Vagina (tissue), 2 donors: ENCODE results near the gene MAGOH. TPM values are rescaled to one million over a fixed set of nuclear protein-coding genes. Genes with fewer than 3 reads are reported as not detected.

ENCODE experiments used
- DNase-seq, 2 donors: peaks; one replicate each; pipeline ENCODE4 v3.0.0-alpha.2; 2017; ENCODE audit errors: extremely low spot score in 2 of 2
- H3K27ac ChIP-seq: fragments of 200-600 bp; sonication (generic); one replicate; pipeline ENCODE4 v1.5.1; 2019
- H3K27me3 ChIP-seq: fragments of 200-600 bp; sonication (generic); one replicate; pipeline ENCODE4 v1.5.1; 2019
- H3K36me3 ChIP-seq, 2 donors: fragments of 200-600 bp; sonication (generic); one replicate each; pipeline ENCODE4 v1.5.1; 2017 to 2019
- H3K4me1 ChIP-seq: fragments of 200-600 bp; sonication (generic); one replicate; pipeline ENCODE4 v1.5.1; 2019
- H3K4me3 ChIP-seq, 2 donors: fragments of 200-600 bp; sonication (generic); 1 replicate in 1 of 2; 2 replicates in 1 of 2; pipeline ENCODE4 v1.5.1; 2016 to 2019
- H3K9me3 ChIP-seq: fragments of 200-600 bp; sonication (generic); one replicate; pipeline ENCODE4 v1.5.1; 2019
- CTCF ChIP-seq, 3 experiments: fragments of 450-650 bp in 2 of 3; fragments of 200-600 bp in 1 of 3; sonication (generic) in 1 of 3; IDR thresholded peaks; one replicate each; pipeline ENCODE4 v1.5.1; 2017 to 2019; ENCODE audit warnings: antibody characterized with exemption in 3 of 3, mild to moderate bottlenecking in 2 of 3, moderate library complexity in 2 of 3
- POLR2A ChIP-seq, 2 donors: fragments of 450-650 bp; IDR thresholded peaks; one replicate each; pipeline ENCODE4 v1.6.1; 2017; ENCODE audit warnings: antibody characterized with exemption in 2 of 2, mild to moderate bottlenecking in 2 of 2, moderate library complexity in 2 of 2
- POLR2AphosphoS5 ChIP-seq, 2 donors: sonication (generic); formaldehyde crosslinking; IDR thresholded peaks; one replicate each; pipeline ENCODE4 v1.9.0; 2017; ENCODE audit warnings: antibody characterized with exemption in 2 of 2, mild to moderate bottlenecking in 2 of 2, low read depth in 1 of 2; ENCODE audit not compliant: insufficient read depth in 1 of 2
- intact Hi-C: fragments of 100-400 bp; cut with DNase I; formaldehyde crosslinking; loops from one replicate; pipeline ENCODE4 v1.15.1; 2023
- total RNA-seq: library from RNA; depleted of rRNA; stranded (reverse); fragments of >200 nt; gene quantifications from one replicate; pipeline ENCODE4 v1.2.3, GENCODE V29; 2016

The MAGOH gene
- total RNA-seq, 1 donor from 2014 or later = 23.6 TPM

DNA sequence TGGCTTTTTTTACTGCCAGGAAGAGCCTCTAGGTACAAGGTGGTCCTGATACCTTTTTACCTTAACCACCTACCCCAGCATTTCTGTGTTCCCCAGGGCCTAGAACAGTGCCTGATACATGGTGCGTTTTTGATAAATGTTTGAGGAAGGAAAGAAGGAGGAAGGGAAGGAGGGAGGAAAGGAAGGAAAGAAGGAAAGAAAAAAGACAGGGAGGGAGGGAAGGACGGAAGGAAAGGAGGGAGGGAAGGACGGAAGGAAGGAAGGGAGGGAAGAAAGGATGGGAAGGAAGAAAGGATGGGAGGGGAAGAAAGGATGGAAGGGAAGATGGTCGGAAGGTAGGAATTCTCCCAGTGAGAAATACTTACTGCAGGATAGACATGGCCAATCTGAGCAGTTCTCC, 12.0 kb upstream of the MAGOH start:
- intact Hi-C loops = no loop called here
- Histone ChIP-seq H3K9me3 (no peaks in the 10 kb centered on the region), H3K27me3 (no peaks in the 10 kb centered on the region), H3K36me3 (no peaks in the 10 kb centered on the region), H3K27ac (no peak overlapping the region), H3K4me3 (no peak overlapping the region), H3K4me1 (no peaks in the 10 kb centered on the region)
- DNase-seq = no peak
- TF ChIP-seq POLR2A (IDR thresholded peaks at IDR 0.05) (no peak), CTCF (IDR thresholded peaks at IDR 0.05) (no peak), POLR2AphosphoS5 (IDR thresholded peaks at IDR 0.05; ENCODE audit: insufficient read depth in 1 of 2, low read depth in 1 of 2) (no peak)

- no peak for DNase-seq
- H3K9me3 ChIP-seq = no peaks in the 10 kb centered on the region
Observed at GRCh38 chr1:53249706-53250105, 11.4 kb upstream of the MAGOH start.

GRCh38 chr1:53246261-53247134, 8.2 kb upstream of the MAGOH start:
- TF ChIP-seq POLR2A (IDR thresholded peaks at IDR 0.05) (no peak), CTCF (IDR thresholded peaks at IDR 0.05) (no peak), POLR2AphosphoS5 (IDR thresholded peaks at IDR 0.05; ENCODE audit: insufficient read depth in 1 of 2, low read depth in 1 of 2) (no peak)
- Histone ChIP-seq H3K4me1 (no peaks in the 10 kb centered on the region), H3K4me3 (no peak overlapping the region), H3K36me3 (no peaks in the 10 kb centered on the region), H3K27me3 (no peaks in the 10 kb centered on the region), H3K9me3 (no peaks in the 10 kb centered on the region), H3K27ac (no peak overlapping the region)
- DNase-seq = no peak
- intact Hi-C loops = no loop called here

More at GRCh38 chr1:53249706-53250105, 11.4 kb upstream of the MAGOH start:
- intact Hi-C loops = no loop called here
- Histone ChIP-seq H3K4me1 (no peaks in the 10 kb centered on the region), H3K4me3 (no peak overlapping the region), H3K27ac (no peak overlapping the region), H3K36me3 (no peaks in the 10 kb centered on the region), H3K27me3 (no peaks in the 10 kb centered on the region)
- TF ChIP-seq POLR2AphosphoS5 (IDR thresholded peaks at IDR 0.05; ENCODE audit: insufficient read depth in 1 of 2, low read depth in 1 of 2) = no peak
- no peak for TF ChIP-seq CTCF (IDR thresholded peaks at IDR 0.05)
- no peak for TF ChIP-seq POLR2A (IDR thresholded peaks at IDR 0.05)

GRCh38 chr1:53244141-53244540, 5.8 kb upstream of the MAGOH start:
- no peak overlapping the region for H3K4me3 ChIP-seq
- no peaks in the 10 kb centered on the region for H3K9me3 ChIP-seq
- no peak for TF ChIP-seq POLR2AphosphoS5 (IDR thresholded peaks at IDR 0.05; ENCODE audit: insufficient read depth in 1 of 2, low read depth in 1 of 2)
- TF ChIP-seq CTCF (IDR thresholded peaks at IDR 0.05) = no peak
- TF ChIP-seq POLR2A (IDR thresholded peaks at IDR 0.05) = no peak
- H3K4me1 ChIP-seq = no peaks in the 10 kb centered on the region
- H3K27me3 ChIP-seq = no peaks in the 10 kb centered on the region
- no peak for DNase-seq
- intact Hi-C loops = no loop called here
- H3K36me3 ChIP-seq = no peaks in the 10 kb centered on the region
- H3K27ac ChIP-seq = no peak overlapping the region

- intact Hi-C loops = no loop called here
- H3K36me3 ChIP-seq = no peaks in the 10 kb centered on the region
- no peak for DNase-seq
Observed at GRCh38 chr1:53242381-53242780, 4.1 kb upstream of the MAGOH start.

More at GRCh38 chr1:53242381-53242780, 4.1 kb upstream of the MAGOH start:
- Histone ChIP-seq H3K27me3 (no peaks in the 10 kb centered on the region), H3K4me3 (no peak overlapping the region), H3K9me3 (no peaks in the 10 kb centered on the region), H3K27ac (no peak overlapping the region), H3K4me1 (peaks cover 5% of the 10 kb centered on the region)
- no peak for TF ChIP-seq CTCF (IDR thresholded peaks at IDR 0.05)
- no peak for TF ChIP-seq POLR2A (IDR thresholded peaks at IDR 0.05)
- TF ChIP-seq POLR2AphosphoS5 (IDR thresholded peaks at IDR 0.05; ENCODE audit: insufficient read depth in 1 of 2, low read depth in 1 of 2) = no peak
